IPS-NIHi7 (cell line): ENCODE results near the gene ELOVL3.
"Not testable (repeated sequence)": the region's sequence is repeated elsewhere in the genome, so short reads cannot be mapped to it uniquely, and the experiment has no call there.

Source experiments
- DNase-seq: peaks from one replicate; pipeline ENCODE4 v3.0.0; 2012; ENCODE audit warnings: mixed read lengths; ENCODE audit errors: extremely low spot score

The ELOVL3 gene

DNA sequence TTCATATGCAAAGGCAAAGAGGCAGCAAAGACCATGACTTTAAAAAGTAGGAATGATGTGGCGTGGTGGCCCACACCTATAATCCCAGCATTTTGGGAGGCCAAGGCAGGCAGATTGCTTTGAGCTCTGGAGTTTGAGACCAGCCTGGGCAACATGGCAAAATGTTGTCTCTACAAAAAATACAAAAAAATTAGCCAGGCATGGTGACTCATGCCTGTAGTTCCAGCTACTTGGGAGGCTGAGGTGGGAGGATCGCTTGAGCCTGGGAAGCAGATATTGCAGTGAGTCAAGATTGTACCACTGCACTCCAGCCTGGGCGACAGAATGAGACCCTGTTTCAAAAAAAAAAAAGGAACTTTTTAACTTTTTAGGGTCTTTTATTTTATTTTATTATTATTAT, 26.4 kb downstream of the ELOVL3 start:
- DNase-seq, result not testable (repeated sequence)

DNA sequence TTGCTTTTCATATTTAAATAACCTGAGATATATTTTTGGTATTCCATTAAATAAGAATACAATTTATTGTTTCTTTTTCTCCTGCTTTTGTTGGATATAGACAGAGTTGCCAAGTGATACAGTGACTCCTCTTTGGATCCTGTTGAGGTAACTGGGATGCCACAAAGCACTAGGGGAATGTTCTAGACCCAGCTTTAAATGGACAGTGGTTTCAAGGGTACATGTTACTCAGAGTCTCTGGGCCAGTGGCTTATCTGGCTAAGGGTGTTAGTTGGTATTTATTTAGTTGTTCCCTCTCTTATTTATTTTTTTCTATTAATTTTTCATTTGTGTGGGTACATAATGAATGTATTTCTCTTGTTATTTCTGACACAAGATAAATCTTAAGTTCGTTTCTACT, 28.3 kb downstream of the ELOVL3 start:
- no peak for DNase-seq

DNA sequence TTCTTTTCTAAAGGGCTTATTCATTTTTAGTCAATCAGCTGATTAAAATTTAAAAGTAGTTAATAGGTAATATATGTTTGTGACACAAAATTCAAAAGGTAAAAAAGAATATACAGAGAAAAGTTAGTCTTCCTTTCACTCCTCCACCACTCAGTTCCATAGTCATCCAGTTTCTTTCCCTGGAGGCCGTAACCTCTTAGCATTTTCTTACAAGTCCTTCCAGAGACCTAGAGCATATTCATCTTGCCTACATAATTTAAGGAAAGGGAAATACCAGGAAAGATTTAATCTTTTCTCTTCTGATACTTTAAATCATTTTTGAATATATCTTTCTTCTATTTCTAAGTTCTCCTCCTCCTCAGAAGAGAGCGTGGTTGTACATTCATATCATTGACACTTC, 29.3 kb downstream of the ELOVL3 start:
- DNase-seq, result no peak

DNA sequence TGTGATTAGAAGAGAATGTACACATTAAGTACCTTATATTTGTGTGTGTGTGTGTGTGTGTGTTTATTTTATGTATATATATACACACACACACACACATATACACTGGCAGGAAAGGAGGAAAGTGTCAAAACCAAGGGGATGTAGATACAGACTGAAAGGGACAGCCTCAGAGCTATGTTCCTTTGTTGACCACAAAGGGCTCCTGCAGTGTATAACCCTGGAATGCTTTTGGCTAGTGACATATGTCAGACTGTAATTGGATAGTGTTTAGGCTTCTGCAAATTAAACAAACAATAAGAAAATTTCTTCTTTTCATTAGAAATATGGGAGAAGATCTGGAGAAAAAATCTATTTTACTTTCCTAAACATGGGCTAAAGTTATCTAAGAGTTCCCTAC, 35.1 kb downstream of the ELOVL3 start:
- no peak for DNase-seq

DNA sequence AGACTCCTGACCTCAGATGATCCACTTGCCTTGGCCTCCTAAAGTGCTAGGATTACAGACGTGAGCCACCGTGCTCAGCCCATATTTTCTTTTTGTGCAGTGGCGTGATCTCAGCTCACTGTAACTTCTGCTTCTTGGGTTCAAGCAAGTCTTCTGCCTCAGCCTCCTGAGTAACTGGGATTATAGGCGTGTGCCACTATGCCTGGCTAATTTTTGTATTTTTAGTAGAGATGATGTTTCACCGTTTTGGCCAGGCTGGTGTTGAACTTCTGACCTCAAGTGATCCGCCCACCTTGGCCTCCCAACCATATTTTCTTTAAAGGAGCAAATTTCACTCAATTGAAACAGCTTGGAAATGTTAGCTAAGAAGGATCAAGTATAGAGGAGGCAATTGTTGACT, 35.7 kb downstream of the ELOVL3 start:
- no peak for DNase-seq

DNA sequence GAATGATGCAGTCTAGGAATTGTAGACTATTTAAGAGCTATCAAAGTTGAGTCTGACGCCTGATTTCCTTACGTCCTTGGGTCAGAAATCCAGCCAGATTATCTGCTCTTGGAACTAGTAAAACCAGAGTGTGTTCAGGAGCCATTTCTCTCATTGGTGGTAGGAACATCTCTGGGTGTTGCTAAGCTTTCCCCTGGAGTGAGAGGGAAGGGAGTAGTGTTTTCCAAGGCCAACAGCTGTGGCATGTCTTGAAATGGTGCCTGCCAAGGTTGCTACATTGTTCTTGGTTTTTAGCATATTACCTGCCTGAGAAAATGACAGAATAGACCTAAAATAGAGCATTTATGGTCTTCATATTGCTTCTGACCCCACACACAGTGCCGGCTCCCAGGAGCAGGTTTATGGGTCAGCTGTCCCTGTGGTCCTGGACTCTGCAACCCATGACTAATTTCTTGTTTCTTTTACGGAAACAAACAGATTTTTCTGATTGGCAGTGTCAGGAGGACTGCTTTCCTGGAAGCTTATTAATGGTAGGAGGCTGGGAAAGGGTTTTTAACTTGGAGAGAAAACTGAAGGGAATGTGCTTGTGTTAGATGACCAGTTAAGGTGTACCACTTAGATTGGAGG, 36.8 kb downstream of the ELOVL3 start:
- no peak for DNase-seq

DNA sequence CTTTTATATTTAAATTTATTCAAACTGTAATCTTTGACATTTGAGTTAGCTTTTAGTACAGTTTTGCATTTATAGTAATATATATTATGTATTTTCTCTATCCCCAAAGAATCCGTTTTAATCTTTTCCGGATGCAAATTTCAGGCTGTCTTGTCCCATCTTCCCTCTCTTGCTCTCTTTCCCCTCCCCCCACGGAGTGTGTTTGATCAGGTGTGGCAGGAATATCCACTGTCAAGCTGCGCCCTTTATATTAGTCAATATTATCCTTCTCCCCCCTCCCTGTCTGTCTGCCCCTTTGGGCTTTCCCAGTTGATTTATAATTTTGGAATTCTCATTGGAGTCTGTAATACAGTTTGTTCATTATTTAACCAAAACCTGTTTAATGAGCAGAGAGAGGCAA, 38.3 kb downstream of the ELOVL3 start:
- no peak for DNase-seq

DNA sequence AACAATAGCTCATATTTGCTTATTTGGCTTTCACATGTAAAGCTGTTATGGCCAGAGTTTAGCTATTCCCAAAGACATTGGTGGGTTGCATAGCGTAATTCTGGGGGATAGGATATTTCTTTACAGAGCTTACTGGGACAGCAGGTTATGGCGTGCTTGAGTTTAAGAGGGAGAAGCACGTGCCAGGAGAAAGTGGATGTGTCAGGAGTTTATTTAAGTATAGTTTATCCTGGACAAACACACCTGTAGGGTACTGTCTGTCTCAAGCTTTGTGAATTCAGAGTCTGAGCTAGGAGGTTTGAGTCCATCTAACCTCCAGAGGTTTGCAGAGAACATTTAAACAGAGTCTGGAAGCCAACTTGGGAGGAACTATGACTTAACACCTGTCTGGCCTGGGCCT, 40.6 kb downstream of the ELOVL3 start:
- no peak for DNase-seq

DNA sequence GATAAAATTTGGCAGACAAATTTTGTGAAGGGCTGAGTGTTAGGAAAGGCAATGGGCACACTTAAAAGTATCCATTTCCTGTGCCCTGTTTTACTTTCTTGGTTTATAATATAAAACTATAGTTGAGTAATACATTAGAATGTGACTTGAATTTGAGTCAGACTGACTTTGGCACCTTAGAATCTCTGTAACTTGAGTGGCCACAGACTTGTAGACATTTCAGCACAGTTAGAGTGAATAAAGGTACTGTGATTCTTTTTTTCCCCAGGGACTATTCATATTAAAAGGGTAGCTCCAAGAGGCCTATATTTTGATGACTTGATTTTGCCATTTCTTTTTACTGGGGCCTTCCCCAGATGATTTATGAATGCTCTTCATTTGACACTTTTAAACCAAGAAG, 41.6 kb downstream of the ELOVL3 start:
- no peak for DNase-seq

DNA sequence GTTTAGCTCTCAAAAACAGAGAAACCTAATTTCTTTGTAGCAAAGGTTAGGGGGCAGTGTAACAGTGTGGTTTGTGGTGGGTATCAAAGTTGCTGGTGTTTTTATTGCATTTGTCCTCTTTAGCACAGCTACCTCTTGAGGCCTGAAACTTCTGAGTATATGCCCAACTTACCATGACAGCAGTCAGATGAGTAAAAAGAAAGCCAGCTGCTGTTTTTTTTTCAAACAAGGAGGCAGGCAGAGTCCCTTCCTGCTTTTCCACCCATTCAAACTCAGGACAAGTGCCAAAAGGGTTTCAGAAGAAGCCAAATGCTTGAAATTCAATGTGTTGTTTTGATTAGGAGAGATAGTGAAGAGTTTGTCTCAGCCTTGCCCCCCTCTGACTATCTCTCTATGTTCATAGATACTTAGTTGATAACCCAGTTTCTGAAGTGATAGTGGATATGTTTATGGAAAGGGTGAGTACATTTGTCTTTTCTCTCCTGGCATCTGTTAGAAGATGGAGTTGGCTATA, 42.3 kb downstream of the ELOVL3 start:
- no peak for DNase-seq

DNA sequence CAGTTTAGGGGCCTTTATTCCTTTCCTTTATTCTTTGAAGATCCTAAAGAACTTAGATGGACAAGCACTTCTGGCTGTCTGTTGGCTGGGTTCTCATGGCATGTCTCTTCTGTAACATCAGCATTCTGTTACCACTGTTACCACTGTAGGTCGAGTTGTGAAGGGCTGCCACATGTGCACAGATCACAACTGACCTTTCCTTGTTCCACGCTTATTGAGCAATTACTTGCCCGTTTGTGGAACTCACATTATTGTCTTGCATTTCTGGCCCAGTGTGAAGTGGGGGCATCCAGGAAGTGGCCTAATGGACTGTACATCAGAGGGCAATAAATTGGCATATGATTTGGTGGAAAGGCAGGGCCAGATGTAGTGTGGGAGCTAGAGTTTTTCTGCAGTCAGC, 42.9 kb downstream of the ELOVL3 start:
- DNase-seq, result no peak

DNA sequence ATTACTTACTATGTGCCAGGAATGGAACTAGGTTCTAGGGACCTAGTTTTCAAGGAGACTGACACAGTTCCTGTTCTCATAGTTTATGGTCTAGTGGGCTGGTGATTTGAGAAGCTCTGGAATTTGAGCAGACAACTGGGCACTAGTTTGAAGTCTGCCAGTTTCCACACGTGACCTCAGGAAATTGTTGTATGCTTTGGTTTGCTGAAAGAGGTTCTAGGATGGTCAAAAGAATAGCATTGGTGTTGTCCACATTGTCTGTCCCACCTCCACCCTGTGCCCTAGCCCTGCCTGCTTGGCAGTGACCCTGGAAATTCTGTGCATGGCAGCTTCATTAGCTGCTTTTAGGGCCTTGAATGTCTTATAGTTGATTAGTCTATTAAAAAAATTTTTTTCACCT, 48.0 kb downstream of the ELOVL3 start:
- no peak for DNase-seq

DNA sequence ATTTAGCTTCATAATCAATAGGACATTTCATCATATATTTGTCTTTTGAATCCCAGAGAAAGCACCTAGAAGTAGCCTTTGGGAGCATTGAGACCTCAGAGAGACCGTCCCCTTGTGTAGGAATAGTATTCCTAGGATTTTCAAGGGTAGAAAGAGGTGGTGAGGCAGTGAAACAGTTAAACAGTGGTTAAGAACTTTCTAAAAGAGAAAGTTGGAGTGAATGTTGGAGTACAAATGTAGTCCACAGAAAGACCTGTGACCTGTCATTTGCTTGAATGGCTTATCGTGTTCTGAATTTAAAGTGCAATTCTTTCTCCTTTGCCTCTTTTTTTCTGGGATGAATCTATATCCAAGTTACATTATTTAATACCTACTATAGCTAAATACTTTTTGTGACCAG, 49.2 kb downstream of the ELOVL3 start:
- no peak for DNase-seq

DNA sequence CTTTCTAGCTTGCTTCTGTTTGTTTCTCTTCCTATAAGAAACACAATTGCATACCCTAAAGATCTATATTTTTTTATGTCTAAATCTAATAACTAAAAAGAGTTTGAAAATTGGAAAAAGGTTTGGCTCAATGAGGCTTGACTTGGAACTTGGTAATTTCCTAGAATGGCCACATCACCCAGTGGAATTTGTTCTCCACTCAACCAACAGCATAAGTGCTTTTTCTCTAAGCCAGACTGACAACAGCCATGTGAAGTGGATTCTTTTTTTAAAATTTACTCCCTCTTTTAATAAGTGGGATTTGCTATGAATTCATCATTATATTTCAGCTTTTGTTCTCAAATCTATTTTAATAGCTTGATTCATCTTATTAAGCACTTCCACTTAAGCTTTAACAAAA, 53.0 kb downstream of the ELOVL3 start:
- no peak for DNase-seq
